MM.1S (cell line): ENCODE results near the gene TNFAIP3.

ENCODE experiments used
- DNase-seq: peaks from one replicate; pipeline ENCODE4 v3.0.0-alpha.2; 2015
- H2AFZ ChIP-seq: fragments of 300-600 bp; sonication (generic); 2 replicates; pipeline ENCODE4 v1.6.0; 2016; ENCODE audit warnings: antibody characterized with exemption, low read length
- H3F3A ChIP-seq: fragments of 300-600 bp; sonication (generic); 2 replicates; pipeline ENCODE4 v1.6.1; 2016; ENCODE audit warnings: mild to moderate bottlenecking, antibody characterized with exemption, low read length, moderate library complexity, mixed read lengths; ENCODE audit not compliant: insufficient read depth
- H3K27ac ChIP-seq: fragments of 300-600 bp; sonication (generic); 2 replicates; pipeline ENCODE4 v1.5.1; 2016; ENCODE audit warnings: mild to moderate bottlenecking, low read length
- H3K27me3 ChIP-seq: fragments of 300-600 bp; sonication (generic); replicated peaks from 2 replicates; pipeline ENCODE4 v1.6.0; 2016; ENCODE audit warnings: low read length; ENCODE audit not compliant: insufficient read depth
- H3K36me3 ChIP-seq: fragments of 300-600 bp; sonication (generic); replicated peaks from 2 replicates; pipeline ENCODE4 v1.6.1; 2016; ENCODE audit warnings: mild to moderate bottlenecking, low read length, mixed read lengths; ENCODE audit not compliant: insufficient read depth
- H3K4me1 ChIP-seq: fragments of 300-600 bp; sonication (generic); 2 replicates; pipeline ENCODE4 v1.6.1; 2016; ENCODE audit warnings: low read length, mixed read lengths
- H3K4me2 ChIP-seq: fragments of 300-600 bp; sonication (generic); 2 replicates; pipeline ENCODE4 v1.6.0; 2016; ENCODE audit warnings: low read depth, low read length
- H3K4me3 ChIP-seq: fragments of 300-600 bp; sonication (generic); 2 replicates; pipeline ENCODE4 v1.5.1; 2016; ENCODE audit warnings: low read length, mixed read lengths
- H3K79me2 ChIP-seq: fragments of 300-600 bp; sonication (generic); 2 replicates; pipeline ENCODE4 v1.6.1; 2016; ENCODE audit warnings: mixed run types, low read length, mixed read lengths
- H3K9ac ChIP-seq: fragments of 300-600 bp; sonication (generic); 2 replicates; pipeline ENCODE4 v1.6.1; 2016; ENCODE audit warnings: low read length, mixed read lengths
- H3K9me2 ChIP-seq: fragments of 300-600 bp; sonication (generic); replicated peaks from 2 replicates; pipeline ENCODE4 v1.6.1; 2016; ENCODE audit warnings: mild to moderate bottlenecking, low read length, mixed read lengths; ENCODE audit not compliant: insufficient read depth
- H3K9me3 ChIP-seq: fragments of 300-600 bp; sonication (generic); replicated peaks from 2 replicates; pipeline ENCODE4 v1.6.1; 2016; ENCODE audit warnings: mild to moderate bottlenecking, low read length, mixed read lengths; ENCODE audit not compliant: insufficient read depth
- H4K20me1 ChIP-seq: fragments of 300-600 bp; sonication (generic); 2 replicates; pipeline ENCODE4 v1.6.1; 2016; ENCODE audit warnings: mild to moderate bottlenecking, low read length, moderate library complexity, mixed read lengths; ENCODE audit not compliant: insufficient read depth
- CTCF ChIP-seq: fragments of 300-600 bp; sonication (generic); IDR thresholded peaks from 2 replicates; pipeline ENCODE4 v1.5.1; 2016; ENCODE audit warnings: antibody characterized with exemption, low read length, mixed read lengths
- EZH2 ChIP-seq: fragments of 300-600 bp; sonication (generic); optimal IDR thresholded peaks from 2 replicates; pipeline ENCODE3; 2017; ENCODE audit warnings: low read depth, mild to moderate bottlenecking, antibody characterized with exemption, low read length, mixed read lengths
- EZH2phosphoT487 ChIP-seq: fragments of 300-600 bp; sonication (generic); IDR thresholded peaks from 2 replicates; pipeline ENCODE4 v1.6.1; 2018; ENCODE audit warnings: antibody characterized with exemption, low read length

The TNFAIP3 gene

GRCh38 chr6:137900815-137901214 is 33.8 kb downstream of the TNFAIP3 start:
- Histone ChIP-seq H3K9ac (no peak overlapping the region), H3K4me2 (no peak overlapping the region), H3K9me2 (no peaks in the 10 kb centered on the region; the same call in 1 of the 2 replicates), H3K9me3 (no peaks in the 10 kb centered on the region), H3K27me3 (no peaks in the 10 kb centered on the region), H3K27ac (no peak overlapping the region), H3K36me3 (no peaks in the 10 kb centered on the region), H3F3A (no peaks in the 10 kb centered on the region), H4K20me1 (no peaks in the 10 kb centered on the region), H3K4me1 (peaks cover 12% of the 10 kb centered on the region), H3K4me3 (no peak overlapping the region), H2AFZ (no peak overlapping the region), H3K79me2 (no peaks in the 10 kb centered on the region)
- DNase-seq: no peak
- no peak for TF ChIP-seq EZH2
- TF ChIP-seq CTCF: no peak
- no peak for TF ChIP-seq EZH2phosphoT487

GRCh38 chr6:137901454-137901853 is 34.4 kb downstream of the TNFAIP3 start:
- DNase-seq: no peak
- no peaks in the 10 kb centered on the region for H3K27me3 ChIP-seq
- no peak overlapping the region for H3K4me3 ChIP-seq
- H2AFZ ChIP-seq: no peak overlapping the region
- H3F3A ChIP-seq: no peaks in the 10 kb centered on the region
- H3K27ac ChIP-seq: no peak overlapping the region
- no peak overlapping the region for H3K9ac ChIP-seq
- no peaks in the 10 kb centered on the region for H3K36me3 ChIP-seq
- no peak overlapping the region for H3K4me2 ChIP-seq
- H3K9me3 ChIP-seq: no peaks in the 10 kb centered on the region
- H3K79me2 ChIP-seq: no peaks in the 10 kb centered on the region
- H3K4me1 ChIP-seq: peaks cover 12% of the 10 kb centered on the region
- H3K9me2 ChIP-seq: no peaks in the 10 kb centered on the region; the same call in 1 of the 2 replicates
- TF ChIP-seq CTCF: no peak
- TF ChIP-seq EZH2: no peak
- TF ChIP-seq EZH2phosphoT487: no peak
- H4K20me1 ChIP-seq: no peaks in the 10 kb centered on the region

GRCh38 chr6:137902699-137903098 is 35.6 kb downstream of the TNFAIP3 start:
- no peak for TF ChIP-seq EZH2phosphoT487
- TF ChIP-seq EZH2: no peak
- no peak for TF ChIP-seq CTCF
- peaks cover 18% of the 10 kb centered on the region for H3K4me1 ChIP-seq
- H4K20me1 ChIP-seq: no peaks in the 10 kb centered on the region
- no peaks in the 10 kb centered on the region for H3F3A ChIP-seq
- H3K9ac ChIP-seq: no peak overlapping the region
- no peak overlapping the region for H3K4me3 ChIP-seq
- H2AFZ ChIP-seq: no peak overlapping the region
- H3K27ac ChIP-seq: no peak overlapping the region
- no peaks in the 10 kb centered on the region for H3K79me2 ChIP-seq
- no peaks in the 10 kb centered on the region for H3K9me3 ChIP-seq
- H3K27me3 ChIP-seq: no peaks in the 10 kb centered on the region
- no peak for DNase-seq
- no peak overlapping the region for H3K4me2 ChIP-seq
- H3K9me2 ChIP-seq: no peaks in the 10 kb centered on the region; the same call in 1 of the 2 replicates
- no peaks in the 10 kb centered on the region for H3K36me3 ChIP-seq
